ENCODE measurements around the gene AOC3. TPM values are rescaled to one million over a fixed set of nuclear protein-coding genes. Genes with fewer than 3 reads are reported as not detected.

The AOC3 gene
- total RNA-seq, 1 experiment from 2014 or later, result 2.8 TPM

- no CpG with 5 or more reads among the region's 10 CpGs for WGBS (ENCODE audit: extremely low coverage, insufficient read length, low lambda C conversion rate)
- peak; percentile 69 for DNase-seq
- peak overlapping the region; percentile 75 for H2AFZ ChIP-seq (ENCODE audit: low read length)
Measured at GRCh38 chr17:42891539-42892152, 40.6 kb downstream of the AOC3 start.

More at GRCh38 chr17:42891539-42892152, 40.6 kb downstream of the AOC3 start:
- H3K9me3 Mint-ChIP-seq, result no peaks in the 10 kb centered on the region
- Histone ChIP-seq H2BK120ac (ENCODE audit: low read depth, low read length, poor library complexity, severe bottlenecking) (no peak overlapping the region), H4K8ac (replicated peaks; ENCODE audit: insufficient read length, low read depth, low read length) (no peak overlapping the region), H3K27me3 (ENCODE audit: insufficient read depth, low read length) (no peaks in the 10 kb centered on the region), H4K5ac (ENCODE audit: insufficient read length, low read depth, low read length) (no peak overlapping the region), H2BK20ac (ENCODE audit: low read depth, low read length, poor library complexity, severe bottlenecking) (no peak overlapping the region), H3K4me1 (ENCODE audit: insufficient read depth, low read length) (no peaks in the 10 kb centered on the region; the same call in 1 of the 2 replicates), H3K23me2 (ENCODE audit: insufficient read length, low read depth, low read length, poor library complexity, severe bottlenecking) (no peaks in the 10 kb centered on the region), H3K9me3 (ENCODE audit: control insufficient read depth, low read depth, low read length) (no peaks in the 10 kb centered on the region), H3K4ac (ENCODE audit: low read depth, low read length) (no peak overlapping the region), H3K9ac (ENCODE audit: extremely low read depth, insufficient read length, low read length) (no peak overlapping the region), H3K27ac (ENCODE audit: insufficient read length, low read depth, low read length) (no peak overlapping the region), H2AK5ac (ENCODE audit: insufficient read length, low read length) (no peak overlapping the region), H2BK5ac (ENCODE audit: insufficient read length, low read length) (no peak overlapping the region), H3K79me1 (ENCODE audit: insufficient read depth, low read depth, low read length, poor library complexity, severe bottlenecking) (no peaks in the 10 kb centered on the region), H3K14ac (ENCODE audit: insufficient read depth, low read length) (no peak overlapping the region), H3K4me2 (ENCODE audit: insufficient read depth, insufficient read length, low read length) (no peak overlapping the region), H3K56ac (ENCODE audit: insufficient read length, low read depth, low read length) (no peak overlapping the region), H3K18ac (ENCODE audit: insufficient read length, low read depth, low read length) (no peak overlapping the region), H2BK12ac (ENCODE audit: insufficient read length, low read depth, low read length) (no peak overlapping the region), H4K20me1 (ENCODE audit: control insufficient read depth, insufficient read depth, insufficient read length) (no peaks in the 10 kb centered on the region), H2BK15ac (ENCODE audit: low read depth, low read length) (no peak overlapping the region), H3T11ph (ENCODE audit: low read length) (no peak overlapping the region), H3K79me2 (ENCODE audit: insufficient read depth, low read length) (no peaks in the 10 kb centered on the region), H3K23ac (ENCODE audit: insufficient read length, low read depth, low read length) (no peak overlapping the region), H4K91ac (ENCODE audit: insufficient read length, low read depth, low read length) (no peak overlapping the region)
- H3K4me1 Mint-ChIP-seq, result peaks cover 13 to 17% of the 10 kb centered on the region in 2 experiments
- peak overlapping the region; percentile 86 to 97 (median 95) for H3K27ac Mint-ChIP-seq
- no peak overlapping the region for H3K4me3 Mint-ChIP-seq
- peaks cover 6% of the 10 kb centered on the region for H3K27me3 Mint-ChIP-seq (ENCODE audit: low read depth)
- H3K36me3 Mint-ChIP-seq (ENCODE audit: insufficient read depth in 1 of 3, low read depth in 3 of 3), result no peaks in the 10 kb centered on the region
- TF ChIP-seq CTCF (conservative IDR thresholded peaks at IDR 0.05), result no peak

All from H9 (cell line).